Measurements from ENCODE around the gene JAKMIP1.
"Not testable (repeated sequence)": the region's sequence is repeated elsewhere in the genome, so short reads cannot be mapped to it uniquely, and the experiment has no call there.

Gene JAKMIP1

DNA sequence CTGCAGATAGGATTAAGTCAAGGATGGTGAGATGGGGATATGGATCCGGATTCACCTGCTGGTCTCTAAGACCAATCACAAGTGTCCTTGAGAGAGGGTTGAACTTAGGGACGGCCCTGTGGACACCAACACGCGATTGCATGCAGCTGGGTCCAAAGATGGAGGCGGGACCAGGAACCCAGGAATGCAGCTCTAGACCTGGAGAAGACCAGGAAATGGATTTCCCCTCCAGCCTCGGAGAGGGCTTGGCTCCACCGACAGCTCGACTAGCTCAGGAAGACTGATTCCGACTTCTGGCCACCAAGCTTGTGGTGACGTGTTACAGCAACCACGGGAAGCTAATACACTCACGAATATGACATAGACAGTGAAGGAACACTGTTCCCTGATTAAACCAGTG, 186.8 kb downstream of the JAKMIP1 start:
- no peak for DNase-seq (ENCODE audit: low read depth in 3 of 3)

GRCh38 chr4:6012200-6012599, 188.1 kb downstream of the JAKMIP1 start:
- DNase-seq (ENCODE audit: low read depth in 3 of 3): no peak

DNA sequence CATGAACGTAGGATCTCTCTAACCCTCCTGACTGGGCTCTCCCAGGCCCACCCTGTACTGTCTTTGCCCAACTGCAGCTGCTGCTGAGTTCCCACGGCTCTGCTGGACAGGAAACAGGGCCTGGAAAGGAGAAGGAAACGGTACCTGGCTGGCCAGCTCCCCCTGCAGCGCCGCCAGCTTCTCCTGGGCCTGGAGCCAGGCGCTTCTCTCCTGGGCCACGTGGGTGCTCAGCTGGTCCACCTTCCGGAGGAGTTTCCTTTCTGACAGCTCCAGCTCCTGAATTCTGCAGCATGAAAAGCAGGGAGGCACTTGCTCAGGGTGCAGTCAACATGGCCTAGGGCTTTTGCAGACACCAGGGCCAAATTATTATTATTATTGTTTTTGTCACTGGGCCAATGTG, 188.7 kb downstream of the JAKMIP1 start:
- DNase-seq (ENCODE audit: low read depth in 3 of 3): no peak

DNA sequence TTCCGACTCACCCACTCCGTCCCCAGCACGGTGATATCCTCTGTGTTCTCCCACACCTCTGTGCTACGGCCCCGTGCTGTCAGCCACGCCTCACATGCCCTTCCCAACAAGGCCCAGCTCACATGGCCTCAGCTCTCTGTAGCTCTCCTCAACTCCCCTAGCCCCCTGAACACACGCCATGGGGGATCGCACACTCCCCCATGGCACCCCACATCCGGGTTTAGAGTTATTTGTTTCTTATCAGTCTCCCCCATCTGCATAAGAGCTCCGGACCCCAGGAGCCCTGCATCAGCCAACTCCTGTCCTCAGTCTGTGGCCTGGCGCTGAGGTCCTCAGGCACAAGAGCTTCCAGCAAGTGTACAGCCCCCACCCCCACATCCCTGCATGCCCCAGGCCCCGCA, 189.1 kb downstream of the JAKMIP1 start:
- no peak for DNase-seq (ENCODE audit: low read depth in 3 of 3)

GRCh38 chr4:6010789-6011188, 189.6 kb downstream of the JAKMIP1 start:
- no peak for DNase-seq (ENCODE audit: low read depth in 3 of 3)

GRCh38 chr4:6009452-6009851, 190.9 kb downstream of the JAKMIP1 start:
- no peak for DNase-seq (ENCODE audit: low read depth in 3 of 3)

DNA sequence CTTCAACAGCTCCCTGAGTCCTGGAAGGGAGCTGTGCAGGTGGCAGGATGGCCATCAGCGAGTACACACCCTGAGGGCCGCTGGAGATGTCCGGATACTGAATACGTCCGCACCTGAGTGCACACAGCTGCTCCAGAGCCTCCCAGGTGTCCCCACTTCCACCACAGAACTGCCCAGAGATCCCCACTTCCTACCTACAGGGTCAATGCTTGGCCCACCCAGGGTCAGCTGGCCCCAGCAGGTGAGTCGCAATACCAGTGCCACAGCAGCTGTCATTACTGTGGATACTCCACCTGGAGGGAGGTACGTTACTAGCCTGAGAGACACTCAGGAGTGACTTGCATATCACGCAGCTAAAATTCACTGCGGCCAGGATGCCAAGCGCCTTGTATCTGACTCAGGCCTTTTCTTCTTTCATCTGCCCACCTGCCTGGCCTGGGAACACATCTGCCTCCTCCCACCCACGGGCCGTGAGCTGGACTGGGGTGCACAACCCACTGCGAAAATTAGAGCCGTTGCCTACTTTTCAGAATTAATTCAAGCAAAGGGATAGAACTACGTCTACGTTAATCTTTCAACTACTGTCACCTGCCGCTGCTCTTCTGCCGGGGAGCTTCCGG, 191.5 kb downstream of the JAKMIP1 start:
- no peak for DNase-seq (ENCODE audit: low read depth in 3 of 3)

DNA sequence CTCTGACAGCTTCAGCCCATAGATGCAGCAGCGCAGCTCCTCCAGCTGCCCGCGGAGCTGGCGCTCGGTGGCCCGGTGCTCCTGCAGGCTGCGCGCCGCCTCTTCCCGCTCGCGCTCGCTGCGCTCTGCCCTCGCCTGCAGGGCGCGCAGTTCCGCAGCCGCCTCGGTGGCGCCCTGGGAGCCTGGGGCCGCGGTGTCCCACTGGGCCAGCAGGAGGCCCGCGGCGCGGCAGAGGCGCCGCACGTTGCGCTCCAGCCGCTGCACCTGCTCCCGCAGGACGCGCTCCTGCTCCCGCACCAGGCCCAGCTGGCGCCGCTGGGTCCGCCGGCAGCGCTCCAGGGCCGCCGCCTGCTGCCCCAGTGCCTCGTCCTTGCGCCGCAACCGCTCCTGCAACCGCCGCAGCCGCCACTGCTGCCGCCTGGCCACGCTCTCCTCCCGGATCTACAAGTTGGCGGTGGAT, 192.2 kb downstream of the JAKMIP1 start:
- no peak for DNase-seq (ENCODE audit: low read depth in 3 of 3)

DNA sequence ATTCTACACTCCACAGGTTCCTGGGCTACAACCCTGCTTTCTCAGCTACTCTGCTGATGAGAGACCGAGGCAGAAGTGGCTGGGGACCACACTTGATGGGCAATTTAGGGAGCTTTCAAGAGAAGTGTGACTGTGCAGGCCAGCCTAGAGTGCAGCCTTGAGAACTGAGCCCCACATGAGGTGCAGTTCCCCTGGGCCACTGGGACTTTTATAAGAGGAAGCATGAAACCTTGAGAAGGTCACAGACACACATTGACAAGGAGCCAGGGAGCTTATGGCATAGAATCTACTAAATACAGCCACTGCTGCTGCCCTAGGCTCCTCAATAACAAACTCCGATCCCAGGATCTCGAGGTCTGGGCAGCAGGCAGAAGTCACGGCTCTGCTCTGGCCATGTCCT, 195.2 kb downstream of the JAKMIP1 start:
- no peak for DNase-seq (ENCODE audit: low read depth in 3 of 3)

DNA sequence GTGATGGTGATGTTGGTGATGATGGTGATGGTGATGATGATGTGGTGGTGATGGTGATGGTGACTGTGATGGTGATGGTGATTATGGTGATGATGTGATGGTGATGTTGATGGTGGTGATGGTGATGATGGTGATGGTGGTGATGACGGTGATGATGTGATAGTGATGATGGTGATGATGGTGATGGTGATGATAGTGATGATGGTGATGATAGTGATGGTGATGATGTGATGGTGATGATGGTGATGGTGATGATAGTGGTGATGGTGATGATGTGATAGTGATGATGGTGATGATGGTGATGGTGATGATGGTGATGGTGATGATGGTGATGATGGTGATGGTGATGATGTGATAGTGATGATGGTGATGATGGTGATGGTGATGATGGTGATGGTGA, 196.9 kb downstream of the JAKMIP1 start:
- DNase-seq (ENCODE audit: low read depth in 3 of 3): not testable (repeated sequence)

DNA sequence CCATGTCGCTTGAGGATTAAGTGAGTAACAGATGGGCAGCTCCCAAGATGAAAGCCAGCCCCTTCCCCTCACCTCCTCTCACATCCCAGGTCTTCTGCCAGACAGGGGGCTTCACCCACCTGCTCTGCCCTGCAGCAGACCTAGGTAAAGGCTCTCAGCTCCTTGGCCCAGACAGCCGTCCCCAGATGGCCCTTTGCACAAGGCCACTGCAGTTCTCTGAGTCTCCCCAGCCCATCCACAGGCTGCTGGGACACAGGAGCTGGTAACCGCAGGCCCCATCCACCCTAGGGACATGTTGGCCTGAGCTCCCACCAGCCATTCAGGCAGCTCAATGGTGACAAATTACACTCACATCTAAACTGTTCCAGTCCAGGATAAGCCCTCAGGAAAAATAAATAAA, 197.4 kb downstream of the JAKMIP1 start:
- DNase-seq (ENCODE audit: low read depth in 3 of 3): no peak

GRCh38 chr4:6002492-6002833, 197.9 kb downstream of the JAKMIP1 start:
- DNase-seq (ENCODE audit: low read depth in 3 of 3): no peak

DNA sequence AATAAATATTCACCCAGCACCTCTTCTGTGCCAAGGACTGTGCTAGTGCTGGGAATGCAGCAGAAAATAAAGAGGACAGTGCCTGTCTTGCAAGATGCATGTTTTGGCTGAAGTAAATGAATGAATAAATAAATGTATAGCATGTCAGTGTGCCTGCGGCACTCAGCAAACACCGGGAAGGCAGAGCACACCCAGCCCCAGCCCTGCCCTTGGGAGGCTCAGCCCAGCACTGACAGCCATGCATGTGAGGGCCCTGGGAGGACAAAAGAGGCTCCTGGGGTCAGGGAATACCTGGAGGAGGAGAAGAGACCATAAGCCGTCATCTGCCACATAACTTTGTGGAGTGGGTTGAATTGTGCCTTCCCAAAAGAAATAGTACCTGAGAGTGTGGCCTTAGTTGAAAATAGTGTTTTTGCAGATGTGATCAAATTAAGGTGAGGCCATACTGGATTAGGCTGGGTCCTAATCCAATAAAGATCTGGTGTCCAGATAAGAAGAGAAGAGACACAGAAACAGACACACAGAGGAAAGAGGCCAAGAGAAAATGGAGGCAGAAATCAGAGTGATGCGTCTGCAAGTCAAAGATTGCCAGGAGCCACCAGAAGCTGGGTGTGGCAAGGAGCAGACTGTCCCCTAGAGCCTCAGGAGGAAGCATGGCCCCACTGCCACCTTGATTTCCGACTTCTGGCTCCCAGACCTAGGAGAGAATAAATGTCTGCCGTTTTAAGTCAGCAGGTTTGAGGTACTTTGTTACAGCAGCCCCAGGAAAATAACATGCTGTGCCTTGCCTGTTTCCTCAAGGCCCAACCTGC, 198.5 kb downstream of the JAKMIP1 start:
- DNase-seq (ENCODE audit: low read depth in 3 of 3): no peak

DNA sequence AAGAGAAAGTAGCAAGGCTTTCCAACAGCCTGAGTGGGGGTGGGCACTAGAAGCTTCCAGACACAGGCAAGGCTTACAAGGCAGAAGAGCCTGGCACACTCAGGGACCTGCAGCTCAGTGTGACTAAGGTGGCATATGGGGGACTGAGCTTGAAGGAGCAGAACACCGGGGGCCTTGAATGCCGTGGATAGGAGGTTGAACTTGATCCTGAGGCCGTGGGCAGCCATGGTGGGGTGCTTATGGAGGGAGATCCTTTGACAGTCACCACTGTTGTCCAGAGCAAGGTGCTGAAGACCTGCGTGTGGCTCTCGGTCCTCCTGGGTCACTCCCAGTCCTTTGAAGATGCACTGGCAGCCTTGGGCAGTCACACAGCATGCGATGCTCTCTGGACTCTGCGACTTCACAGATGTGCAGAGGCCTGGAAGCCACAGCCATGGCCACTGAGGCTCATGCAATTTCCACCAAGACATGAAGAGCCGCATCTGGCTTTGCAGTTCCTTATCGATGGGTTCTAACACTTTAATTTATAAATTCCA, 200.5 kb downstream of the JAKMIP1 start:
- DNase-seq (ENCODE audit: low read depth in 3 of 3): no peak

DNA sequence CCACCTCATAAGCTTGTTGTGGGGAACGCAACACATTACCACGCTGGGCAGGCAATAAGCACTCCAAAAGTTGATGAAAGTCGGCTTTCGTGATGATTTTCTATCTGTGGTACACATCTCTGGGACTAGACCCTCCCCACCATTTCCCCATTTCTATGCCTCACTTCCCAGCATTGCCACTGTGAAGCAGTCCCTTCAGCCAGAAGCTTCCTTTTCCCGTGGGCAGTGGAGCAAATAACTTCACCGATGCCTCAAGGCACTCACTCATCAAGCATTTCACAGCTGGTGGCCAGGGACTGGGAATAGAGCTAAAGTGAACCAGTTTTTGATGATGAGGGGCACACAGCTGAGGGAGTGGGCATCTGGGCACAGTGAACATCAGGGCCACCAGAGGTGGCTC, 201.0 kb downstream of the JAKMIP1 start:
- DNase-seq (ENCODE audit: low read depth in 3 of 3): no peak

GRCh38 chr4:5998333-5998936, 201.9 kb downstream of the JAKMIP1 start:
- DNase-seq (ENCODE audit: low read depth in 3 of 3): peak in 2 of 3 donors; percentile 12 to 15

GRCh38 chr4:5996641-5997040, 203.7 kb downstream of the JAKMIP1 start:
- no peak for DNase-seq (ENCODE audit: low read depth in 3 of 3)

DNA sequence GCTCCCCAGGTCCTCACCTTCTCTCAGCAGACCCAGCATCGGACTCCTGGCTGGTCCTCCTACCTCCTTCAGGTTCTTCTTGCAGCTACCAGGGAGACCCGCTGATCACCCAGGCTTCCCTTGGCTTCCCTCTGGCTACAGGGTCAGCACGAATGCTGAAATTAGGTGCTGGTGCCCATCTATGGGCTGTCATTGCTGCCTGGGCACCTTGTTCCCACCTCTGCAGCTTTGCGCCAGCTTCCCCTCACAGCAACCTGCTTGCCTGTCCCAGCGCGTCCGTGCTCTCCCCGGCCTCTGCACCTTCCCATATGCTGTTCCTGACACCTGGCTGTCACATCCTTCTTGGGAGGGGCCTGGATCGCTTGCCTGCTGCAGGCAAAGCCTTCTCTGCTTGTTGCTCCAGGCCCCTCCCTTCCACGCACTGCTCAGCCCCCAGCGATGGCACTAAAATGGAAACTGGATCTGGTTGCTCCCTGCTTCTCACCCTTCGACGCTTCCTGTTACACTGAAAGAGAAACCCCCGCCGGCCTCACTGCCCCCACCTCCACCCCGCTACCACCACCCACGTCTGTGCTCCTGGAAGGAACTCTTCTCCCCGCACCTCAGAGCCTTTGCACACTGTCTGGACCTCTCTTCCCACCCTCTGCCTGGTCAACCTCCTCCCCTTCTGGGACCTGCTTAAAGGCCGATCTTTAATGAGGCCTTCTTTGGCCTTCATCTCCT, 204.3 kb downstream of the JAKMIP1 start:
- DNase-seq (ENCODE audit: low read depth in 3 of 3): no peak

DNA sequence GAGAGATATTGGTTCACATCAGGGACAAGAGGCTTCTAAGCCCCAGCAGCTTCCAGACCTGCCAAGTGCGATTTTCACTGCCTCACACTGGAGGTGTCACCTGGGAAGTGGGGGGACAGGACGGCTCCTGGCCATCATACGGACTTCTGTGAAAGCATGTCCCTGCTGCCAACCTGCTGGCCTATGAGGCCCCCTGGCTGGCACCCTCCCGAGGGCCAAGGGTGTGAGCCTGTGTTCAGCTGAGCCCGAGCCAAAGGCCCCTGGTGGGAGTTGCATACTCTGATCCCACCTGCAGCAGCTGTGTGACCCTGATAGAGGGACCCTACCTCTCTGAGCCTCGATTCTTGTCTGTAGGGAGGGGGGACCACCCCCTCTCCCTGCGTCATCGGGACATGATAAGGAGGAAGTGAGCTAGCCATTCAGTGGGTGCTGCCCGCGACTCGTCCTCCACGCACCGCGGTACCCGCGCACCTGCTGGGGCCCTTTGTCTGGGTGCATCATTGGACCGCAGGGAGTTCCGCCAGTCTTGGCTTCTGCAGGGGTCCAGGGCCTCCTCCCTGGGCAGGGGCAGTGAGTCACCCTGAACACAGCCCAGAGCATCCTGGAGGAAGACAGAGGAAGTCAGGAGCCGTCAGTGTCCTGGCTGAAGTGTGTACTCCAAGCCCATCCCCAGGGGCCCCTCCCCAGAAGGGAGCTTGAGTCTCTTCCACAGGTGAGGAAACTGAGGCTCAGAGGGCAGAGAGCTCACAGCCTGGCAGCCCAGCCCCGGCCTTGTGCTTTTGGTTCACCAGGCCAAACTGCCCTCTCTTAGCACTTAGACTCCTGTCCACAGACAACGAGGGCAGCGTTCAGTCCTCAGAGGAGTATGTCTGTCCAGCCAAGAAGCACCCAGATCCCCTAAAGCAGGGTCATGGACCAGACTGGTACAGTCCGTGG, 206.2 kb downstream of the JAKMIP1 start:
- DNase-seq (ENCODE audit: low read depth in 3 of 3): no peak

GRCh38 chr4:5993346-5993745, 207.0 kb downstream of the JAKMIP1 start:
- not testable (repeated sequence) for DNase-seq (ENCODE audit: low read depth in 3 of 3)

DNA sequence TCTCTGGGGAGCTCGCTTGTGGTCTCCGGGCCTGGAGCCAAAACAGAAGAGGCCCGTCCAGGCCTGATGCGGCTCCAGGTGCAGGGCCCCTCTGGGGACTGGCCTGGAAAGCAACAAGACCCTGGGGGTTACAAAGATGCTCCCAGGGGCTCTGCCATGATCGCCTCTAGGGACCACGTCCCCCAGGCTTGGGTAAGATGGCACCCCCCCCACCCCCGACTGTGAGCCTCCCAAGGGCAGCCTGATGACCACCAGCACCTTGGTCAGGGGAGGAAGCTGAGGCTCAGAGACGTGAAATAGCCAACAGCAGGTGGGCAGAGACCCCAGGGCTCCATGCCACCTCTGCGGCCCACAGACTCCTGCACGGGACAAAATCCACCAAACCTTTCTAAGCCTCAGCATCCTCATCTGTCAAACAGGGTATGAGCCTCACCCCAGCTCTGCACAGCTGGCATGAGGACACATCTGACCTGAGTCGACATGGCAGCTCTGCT, 207.5 kb downstream of the JAKMIP1 start:
- no peak for DNase-seq (ENCODE audit: low read depth in 3 of 3)
